GM23338 (cell line): ENCODE measurements around the gene CCT5. TPM values are rescaled to one million over a fixed set of nuclear protein-coding genes. Genes with fewer than 3 reads are reported as not detected.

Experiments used
- ATAC-seq: fragments of 200-7000 bp; cut with Tn5 transposase; 3 replicates; pipeline ENCODE4 v1.9.1; 2020
- DNase-seq: peaks from one replicate; pipeline ENCODE4 v3.0.0-alpha.2; 2015; ENCODE audit warnings: low spot score
- H2AFZ ChIP-seq: fragments of 200-600 bp; sonication (generic); 2 replicates; pipeline ENCODE4 v1.8.0; 2016; ENCODE audit warnings: antibody characterized with exemption, mild to moderate bottlenecking, moderate library complexity
- H3F3A ChIP-seq: fragments of 200-600 bp; sonication (generic); replicated peaks from 2 replicates; pipeline ENCODE4 v1.8.0; 2017; ENCODE audit warnings: antibody characterized with exemption, mixed run types, low read depth
- H3K27ac ChIP-seq: fragments of 200-600 bp; sonication (generic); 2 replicates; pipeline ENCODE4 v1.6.1; 2016; ENCODE audit warnings: low read depth
- H3K27me3 ChIP-seq: fragments of 200-600 bp; sonication (generic); 2 replicates; pipeline ENCODE4 v1.8.0; 2016; ENCODE audit warnings: mild to moderate bottlenecking, mixed run types, moderate library complexity; ENCODE audit not compliant: insufficient read depth
- H3K36me3 ChIP-seq: fragments of 200-600 bp; sonication (generic); 2 replicates; pipeline ENCODE4 v1.8.0; 2016; ENCODE audit warnings: mild to moderate bottlenecking; ENCODE audit not compliant: insufficient read depth
- H3K4me1 ChIP-seq: fragments of 200-600 bp; sonication (generic); 2 replicates; pipeline ENCODE4 v1.8.0; 2016; ENCODE audit warnings: mild to moderate bottlenecking, moderate library complexity; ENCODE audit not compliant: insufficient read depth
- H3K4me2 ChIP-seq: fragments of 200-600 bp; sonication (generic); 2 replicates; pipeline ENCODE4 v1.7.1; 2017; ENCODE audit warnings: mixed run types
- H3K4me3 ChIP-seq: fragments of 200-600 bp; sonication (generic); 2 replicates; pipeline ENCODE4 v1.6.1; 2016; ENCODE audit warnings: mixed run types
- H3K79me2 ChIP-seq: fragments of 200-600 bp; sonication (generic); replicated peaks from 2 replicates; pipeline ENCODE4 v1.8.0; 2017; ENCODE audit warnings: mild to moderate bottlenecking; ENCODE audit not compliant: insufficient read depth
- H3K9me2 ChIP-seq: fragments of 200-600 bp; sonication (generic); 2 replicates; pipeline ENCODE4 v1.8.0; 2017; ENCODE audit not compliant: insufficient read depth
- H4K20me1 ChIP-seq: fragments of 200-600 bp; sonication (generic); replicated peaks from 2 replicates; pipeline ENCODE4 v1.8.0; 2017; ENCODE audit warnings: mild to moderate bottlenecking; ENCODE audit not compliant: insufficient read depth
- H3K27ac Mint-ChIP-seq: 2 replicates; pipeline ENCODE4 v1.8.0; 2020; ENCODE audit warnings: inconsistent platforms, mild to moderate bottlenecking, moderate library complexity, mixed read lengths
- H3K27me3 Mint-ChIP-seq: 3 replicates; pipeline ENCODE4 v1.8.0; 2022; ENCODE audit warnings: low read depth, mild to moderate bottlenecking, moderate library complexity, mixed read lengths, inconsistent platforms; ENCODE audit not compliant: insufficient read depth, poor library complexity
- H3K36me3 Mint-ChIP-seq: 3 replicates; pipeline ENCODE4 v1.8.0; 2021; ENCODE audit warnings: low read depth, mild to moderate bottlenecking, inconsistent platforms, moderate library complexity, mixed read lengths
- H3K4me1 Mint-ChIP-seq: 3 replicates; pipeline ENCODE4 v1.8.0; 2020; ENCODE audit warnings: mild to moderate bottlenecking, inconsistent platforms, mixed read lengths
- H3K4me3 Mint-ChIP-seq: 3 replicates; pipeline ENCODE4 v1.8.0; 2021; ENCODE audit warnings: moderate library complexity, mild to moderate bottlenecking, inconsistent platforms, mixed read lengths
- H3K9me3 Mint-ChIP-seq: 3 replicates; pipeline ENCODE4 v1.8.0; 2020; ENCODE audit warnings: moderate library complexity, mild to moderate bottlenecking, inconsistent platforms, mixed read lengths
- CREB1 ChIP-seq: fragments of 250-450 bp; sonication (Bioruptor Pico); IDR thresholded peaks from 2 replicates; pipeline ENCODE4 v1.5.0; 2020; ENCODE audit warnings: low read depth, mild to moderate bottlenecking, moderate library complexity
- CTCF ChIP-seq, 2 experiments: fragments of 200-600 bp in 1 of 2; sonication (generic) in 1 of 2; conservative IDR thresholded peaks; 2 replicates each; pipeline versions ENCODE4 v1.5.1 to v1.6.1; 2016 to 2017; ENCODE audit warnings: antibody characterized with exemption in 2 of 2, low read depth in 2 of 2, mild to moderate bottlenecking in 2 of 2, moderate library complexity in 1 of 2
- ETS1 ChIP-seq: IDR thresholded peaks from 2 replicates; pipeline ENCODE4 v1.6.1; 2016; ENCODE audit warnings: antibody characterized with exemption
- EZH2 ChIP-seq: fragments of 200-600 bp; sonication (generic); IDR thresholded peaks from one replicate; pipeline ENCODE4 v1.8.0; 2017; ENCODE audit warnings: antibody characterized with exemption, mild to moderate bottlenecking, low read depth; ENCODE audit not compliant: unreplicated experiment
- EZH2phosphoT487 ChIP-seq: fragments of 200-600 bp; sonication (generic); IDR thresholded peaks from one replicate; pipeline ENCODE4 v1.8.1; 2018; ENCODE audit warnings: antibody characterized with exemption; ENCODE audit not compliant: unreplicated experiment
- JUNB ChIP-seq: IDR thresholded peaks from one replicate; pipeline ENCODE4 v1.6.1; 2016; ENCODE audit warnings: antibody characterized with exemption; ENCODE audit not compliant: unreplicated experiment
- NANOG ChIP-seq: IDR thresholded peaks from 2 replicates; pipeline ENCODE4 v1.6.1; 2016; ENCODE audit warnings: antibody characterized with exemption, borderline replicate concordance
- POLR2AphosphoS5 ChIP-seq: IDR thresholded peaks from 2 replicates; pipeline ENCODE4 v1.6.1; 2016; ENCODE audit warnings: antibody characterized with exemption, low read depth
- REST ChIP-seq: IDR thresholded peaks from one replicate; pipeline ENCODE4 v1.6.1; 2018; ENCODE audit warnings: antibody characterized with exemption; ENCODE audit not compliant: unreplicated experiment
- STAT1 ChIP-seq: IDR thresholded peaks from one replicate; pipeline ENCODE4 v1.6.1; 2016; ENCODE audit warnings: antibody characterized with exemption; ENCODE audit not compliant: unreplicated experiment
- ZNF114 ChIP-seq: fragments of 250-450 bp; sonication (Bioruptor Pico); IDR thresholded peaks from 2 replicates; pipeline ENCODE4 v1.5.0; 2020; ENCODE audit warnings: mild to moderate bottlenecking, moderate library complexity
- ZNF331 ChIP-seq: fragments of 250-450 bp; sonication (Bioruptor Pico); IDR thresholded peaks from 2 replicates; pipeline ENCODE4 v1.5.0; 2020; ENCODE audit warnings: low read depth, mild to moderate bottlenecking, moderate library complexity
- ZNF462 ChIP-seq: fragments of 250-450 bp; sonication (Bioruptor Pico); IDR thresholded peaks from 2 replicates; pipeline ENCODE4 v1.5.0; 2020; ENCODE audit warnings: mild to moderate bottlenecking, moderate library complexity
- polyA plus RNA-seq: library from polyadenylated mRNA; unstranded; fragments of >200 nt; fragmentation: Nextera tagmentation; extraction: Ambion mirVana; gene quantifications from 2 replicates; pipeline ENCODE4 v1.2.1, GENCODE V29; 2016
- total RNA-seq: library from RNA; depleted of rRNA; stranded (reverse); fragments of >200 nt; shearing (Covaris generic); gene quantifications from 2 replicates; pipeline ENCODE4 v1.2.3, GENCODE V29; 2014

CCT5 gene
- total and polyA plus RNA-seq, 2 experiments from 2014 or later, result 576 to 661 TPM

GRCh38 chr5:10278658-10279279, 28.7 kb downstream of the CCT5 start:
- Mint-ChIP-seq H3K27me3 (peaks cover 8% of the 10 kb centered on the region), H3K36me3 (no peaks in the 10 kb centered on the region; the same call in 1 of the 3 replicates), H3K9me3 (peaks cover 2% of the 10 kb centered on the region; the same call in 1 of the 3 replicates), H3K4me1 (peaks cover 15% of the 10 kb centered on the region), H3K4me3 (no peak overlapping the region), H3K27ac (no peak overlapping the region)
- Histone ChIP-seq H3K9me2 (no peaks in the 10 kb centered on the region), H3K27ac (no peak overlapping the region), H3K79me2 (no peaks in the 10 kb centered on the region), H2AFZ (no peak overlapping the region), H4K20me1 (no peaks in the 10 kb centered on the region), H3K4me1 (peaks cover 17% of the 10 kb centered on the region), H3K4me2 (no peak overlapping the region), H3K4me3 (no peak overlapping the region), H3F3A (no peaks in the 10 kb centered on the region), H3K36me3 (no peaks in the 10 kb centered on the region), H3K27me3 (no peaks in the 10 kb centered on the region)
- DNase-seq, result no peak
- ATAC-seq, result no peak
- TF ChIP-seq CTCF (conservative IDR thresholded peaks at IDR 0.05; ENCODE audit: low read depth in 2 of 2) (no peak), REST (no peak), ZNF462 (CRISPR knock-in tag) (no peak), CREB1 (CRISPR knock-in tag) (no peak), POLR2AphosphoS5 (no peak), EZH2phosphoT487 (no peak), STAT1 (no peak), ETS1 (no peak), JUNB (no peak), NANOG (no peak), ZNF331 (CRISPR knock-in tag) (no peak), ZNF114 (CRISPR knock-in tag) (no peak), EZH2 (no peak)
